Loucy (cell line): ENCODE measurements around the gene NCOR2.

Experiments used
- H2AFZ ChIP-seq: fragments of 200-600 bp; sonication (generic); 2 replicates; pipeline ENCODE4 v1.6.0; 2016; ENCODE audit warnings: antibody characterized with exemption, mild to moderate bottlenecking, low read length, moderate library complexity
- H3F3A ChIP-seq: fragments of 200-600 bp; 2 replicates; pipeline ENCODE4 v1.6.0; 2016; ENCODE audit warnings: antibody characterized with exemption, low read depth, mild to moderate bottlenecking
- H3K27me3 ChIP-seq: fragments of 200-600 bp; sonication (generic); 2 replicates; pipeline ENCODE4 v1.6.1; 2014; ENCODE audit warnings: low read length, mild to moderate bottlenecking; ENCODE audit not compliant: insufficient read depth, poor library complexity, severe bottlenecking
- H3K36me3 ChIP-seq: fragments of 200-600 bp; sonication (generic); 2 replicates; pipeline ENCODE4 v1.6.1; 2016; ENCODE audit warnings: low read length; ENCODE audit not compliant: insufficient read depth
- H3K4me1 ChIP-seq: fragments of 200-600 bp; sonication (generic); 2 replicates; pipeline ENCODE4 v1.5.1; 2014; ENCODE audit warnings: low read length, mild to moderate bottlenecking; ENCODE audit not compliant: insufficient read depth, poor library complexity, severe bottlenecking
- H3K4me2 ChIP-seq: fragments of 200-600 bp; sonication (generic); 2 replicates; pipeline ENCODE4 v1.6.0; 2014; ENCODE audit warnings: antibody characterized with exemption, low read length, low read depth, mild to moderate bottlenecking; ENCODE audit not compliant: poor library complexity, severe bottlenecking
- H3K4me3 ChIP-seq: fragments of 200-600 bp; sonication (generic); 2 replicates; pipeline ENCODE4 v1.5.1; 2014; ENCODE audit warnings: low read length, mild to moderate bottlenecking, mixed read lengths; ENCODE audit not compliant: poor library complexity, severe bottlenecking
- H3K79me2 ChIP-seq: fragments of 200-600 bp; sonication (generic); 2 replicates; pipeline ENCODE4 v1.6.1; 2014; ENCODE audit warnings: low read length; ENCODE audit not compliant: insufficient read depth
- H3K9ac ChIP-seq: fragments of 200-600 bp; sonication (generic); 2 replicates; pipeline ENCODE4 v1.6.0; 2014; ENCODE audit warnings: mild to moderate bottlenecking, low read depth, low read length, moderate library complexity; ENCODE audit not compliant: poor library complexity, severe bottlenecking
- H3K9me2 ChIP-seq: fragments of 200-600 bp; sonication (generic); replicated peaks from 2 replicates; pipeline ENCODE4 v1.6.1; 2016; ENCODE audit warnings: low read depth, low read length, mixed read lengths
- H3K9me3 ChIP-seq: fragments of 200-600 bp; sonication (generic); 2 replicates; pipeline ENCODE4 v1.6.1; 2014; ENCODE audit warnings: mild to moderate bottlenecking, antibody characterized with exemption, low read length, low read depth; ENCODE audit not compliant: insufficient read depth
- H4K20me1 ChIP-seq: fragments of 200-600 bp; sonication (generic); 2 replicates; pipeline ENCODE4 v1.6.0; 2014; ENCODE audit warnings: antibody characterized with exemption, low read length, mild to moderate bottlenecking; ENCODE audit not compliant: insufficient read depth, poor library complexity, severe bottlenecking
- EZH2phosphoT487 ChIP-seq: fragments of 200-600 bp; IDR thresholded peaks from 2 replicates; pipeline ENCODE4 v1.6.1; 2018; ENCODE audit warnings: antibody characterized with exemption, mild to moderate bottlenecking, moderate library complexity, borderline replicate concordance
- TF ChIP-seq, protein P1 (sequence below): fragments of 200-600 bp; sonication (generic); conservative IDR thresholded peaks from 2 replicates; pipeline ENCODE4 v1.5.1; 2014; ENCODE audit warnings: mild to moderate bottlenecking, antibody characterized with exemption, low read length

The NCOR2 gene

DNA sequence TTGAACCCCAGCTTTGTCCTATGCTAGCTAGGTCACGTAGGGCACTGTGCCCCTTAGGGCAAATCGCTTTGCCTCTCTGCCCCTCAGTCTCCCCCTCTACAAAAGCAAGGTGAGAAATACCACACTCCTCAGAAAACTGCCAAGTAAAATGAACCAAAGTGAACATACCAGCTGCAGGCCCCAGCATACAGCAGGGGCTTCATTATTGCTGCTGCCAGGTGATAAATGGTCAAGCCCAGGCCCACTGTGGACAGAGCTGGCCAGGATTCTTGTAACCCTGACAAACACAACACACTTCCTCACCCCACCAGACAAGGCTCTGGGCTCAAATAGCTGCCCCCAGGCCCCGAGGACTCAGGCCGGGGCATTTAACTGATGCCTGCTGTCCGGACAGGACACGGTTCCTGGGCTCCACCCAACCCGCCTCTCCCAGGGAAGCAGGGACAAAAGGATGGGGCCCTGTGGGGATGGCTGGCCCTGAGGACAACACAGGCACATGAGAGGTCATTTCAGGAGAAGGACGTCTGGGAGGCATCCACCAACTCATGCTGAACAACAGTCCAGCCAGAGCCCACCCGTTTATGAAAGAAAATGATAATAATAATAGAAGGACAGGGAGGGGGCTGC lies 36.7 kb downstream of the NCOR2 start:
- Histone ChIP-seq H3K79me2 (peaks cover 86% of the 10 kb centered on the region), H4K20me1 (peaks cover 27% of the 10 kb centered on the region), H3K4me2 (no peak overlapping the region), H3K9me3 (no peaks in the 10 kb centered on the region), H3K4me1 (no peaks in the 10 kb centered on the region), H3F3A (no peaks in the 10 kb centered on the region), H3K27me3 (no peaks in the 10 kb centered on the region), H3K4me3 (no peak overlapping the region), H3K9ac (no peak overlapping the region), H3K9me2 (no peaks in the 10 kb centered on the region), H2AFZ (no peak overlapping the region), H3K36me3 (peaks cover 4% of the 10 kb centered on the region; the same call in 1 of the 2 replicates)
- TF ChIP-seq, protein P1, sequence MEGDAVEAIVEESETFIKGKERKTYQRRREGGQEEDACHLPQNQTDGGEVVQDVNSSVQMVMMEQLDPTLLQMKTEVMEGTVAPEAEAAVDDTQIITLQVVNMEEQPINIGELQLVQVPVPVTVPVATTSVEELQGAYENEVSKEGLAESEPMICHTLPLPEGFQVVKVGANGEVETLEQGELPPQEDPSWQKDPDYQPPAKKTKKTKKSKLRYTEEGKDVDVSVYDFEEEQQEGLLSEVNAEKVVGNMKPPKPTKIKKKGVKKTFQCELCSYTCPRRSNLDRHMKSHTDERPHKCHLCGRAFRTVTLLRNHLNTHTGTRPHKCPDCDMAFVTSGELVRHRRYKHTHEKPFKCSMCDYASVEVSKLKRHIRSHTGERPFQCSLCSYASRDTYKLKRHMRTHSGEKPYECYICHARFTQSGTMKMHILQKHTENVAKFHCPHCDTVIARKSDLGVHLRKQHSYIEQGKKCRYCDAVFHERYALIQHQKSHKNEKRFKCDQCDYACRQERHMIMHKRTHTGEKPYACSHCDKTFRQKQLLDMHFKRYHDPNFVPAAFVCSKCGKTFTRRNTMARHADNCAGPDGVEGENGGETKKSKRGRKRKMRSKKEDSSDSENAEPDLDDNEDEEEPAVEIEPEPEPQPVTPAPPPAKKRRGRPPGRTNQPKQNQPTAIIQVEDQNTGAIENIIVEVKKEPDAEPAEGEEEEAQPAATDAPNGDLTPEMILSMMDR = no peak
- no peak for TF ChIP-seq EZH2phosphoT487

DNA sequence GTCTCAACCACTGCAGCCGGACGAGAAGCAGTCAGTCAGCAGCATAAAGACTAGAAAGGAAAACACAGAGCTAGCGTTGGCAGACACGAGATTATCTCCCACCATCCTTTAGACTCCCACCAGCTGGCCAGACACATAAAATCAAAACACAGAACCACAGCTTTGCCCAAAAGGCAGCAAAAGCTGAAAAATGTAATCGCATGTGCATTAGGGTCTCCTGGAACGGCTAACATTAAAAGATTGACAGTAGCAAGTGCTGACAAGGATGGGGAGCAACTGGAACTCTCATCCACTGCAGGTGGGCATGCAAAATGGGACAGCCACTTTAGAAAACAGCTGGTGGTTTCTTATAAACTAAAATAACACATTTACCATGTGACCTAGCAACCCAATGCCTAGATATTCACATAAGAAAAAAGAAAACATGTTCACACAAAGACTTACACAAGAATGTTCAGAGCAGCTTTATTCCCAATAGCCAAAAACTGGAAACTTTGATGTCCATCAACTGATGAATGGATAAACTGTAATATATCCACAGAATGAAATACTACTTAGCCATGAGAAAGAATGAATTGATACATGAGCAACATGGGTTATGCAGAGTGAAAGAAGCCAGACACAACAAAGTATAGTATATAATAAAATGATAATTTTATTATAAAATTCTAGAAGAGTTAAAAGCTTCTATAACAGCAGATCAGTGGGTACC lies 37.7 kb downstream of the NCOR2 start:
- Histone ChIP-seq H3K27me3 (no peaks in the 10 kb centered on the region), H3K36me3 (peaks cover 2% of the 10 kb centered on the region; the same call in 1 of the 2 replicates), H3K9me2 (no peaks in the 10 kb centered on the region), H4K20me1 (peaks cover 25% of the 10 kb centered on the region), H3K79me2 (peaks cover 82% of the 10 kb centered on the region), H3F3A (no peaks in the 10 kb centered on the region), H3K4me2 (no peak overlapping the region), H3K9ac (no peak overlapping the region), H2AFZ (no peak overlapping the region), H3K9me3 (no peaks in the 10 kb centered on the region), H3K4me3 (no peak overlapping the region), H3K4me1 (no peaks in the 10 kb centered on the region)
- no peak for TF ChIP-seq EZH2phosphoT487
- TF ChIP-seq, protein P1 = no peak

DNA sequence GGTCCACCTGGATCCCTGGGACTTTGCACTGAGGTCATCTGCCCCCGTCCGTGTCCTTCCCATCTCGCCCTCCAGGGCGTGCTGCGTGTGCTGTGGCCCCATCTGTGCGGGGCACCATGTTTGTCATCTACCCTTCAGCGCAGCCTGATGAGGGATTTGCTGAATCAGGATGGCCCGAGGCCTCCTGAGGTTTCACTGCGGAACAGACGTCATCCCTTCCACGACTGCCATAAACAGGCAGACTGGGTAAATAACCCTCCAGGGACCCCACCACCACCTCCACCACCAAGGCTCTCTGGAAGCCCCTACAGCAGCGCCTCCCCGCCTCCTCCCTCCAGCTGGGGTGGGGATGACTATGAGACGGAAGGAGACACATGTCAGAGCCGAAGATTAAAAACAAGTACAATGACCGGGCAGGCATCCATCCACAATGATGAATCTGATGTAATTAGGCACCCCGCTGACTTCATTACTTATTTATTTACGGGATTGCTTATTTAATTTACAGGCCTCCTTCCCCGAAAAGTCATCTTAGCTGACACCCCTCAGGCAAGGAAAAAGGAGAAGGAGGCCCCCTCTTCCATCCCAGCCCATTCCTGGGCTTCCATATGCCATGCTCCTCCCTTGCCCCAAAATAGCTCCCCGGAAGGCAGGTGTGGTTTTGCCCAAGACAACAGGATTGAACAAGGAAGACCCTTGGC lies 39.4 kb downstream of the NCOR2 start:
- no peaks in the 10 kb centered on the region; the same call in 1 of the 2 replicates for H3K36me3 ChIP-seq
- H3K4me1 ChIP-seq = no peaks in the 10 kb centered on the region
- no peak overlapping the region for H3K9ac ChIP-seq
- no peaks in the 10 kb centered on the region for H3K9me2 ChIP-seq
- H3K27me3 ChIP-seq = no peaks in the 10 kb centered on the region
- H3K79me2 ChIP-seq = peaks cover 82% of the 10 kb centered on the region
- no peaks in the 10 kb centered on the region for H3F3A ChIP-seq
- no peak overlapping the region for H2AFZ ChIP-seq
- no peak overlapping the region for H3K4me2 ChIP-seq
- H3K4me3 ChIP-seq = no peak overlapping the region
- no peak for TF ChIP-seq EZH2phosphoT487
- TF ChIP-seq, protein P1 = no peak
- no peaks in the 10 kb centered on the region for H3K9me3 ChIP-seq
- H4K20me1 ChIP-seq = peaks cover 27% of the 10 kb centered on the region
